H1 (cell line): ENCODE results near the gene STAC. TPM values are rescaled to one million over a fixed set of nuclear protein-coding genes. Genes with fewer than 3 reads are reported as not detected.

Experiments used
- CTCF ChIA-PET: fragments of 300-600 bp; sonication (Branson Sonifier 250); formaldehyde crosslinking; loops from one replicate; lab custom pipeline; 2021; ENCODE audit not compliant: partially characterized antibody; lab: Charles Lee
- POLR2A ChIA-PET: fragments of 300-600 bp; sonication (Branson Sonifier 250); formaldehyde crosslinking; loops from one replicate; lab custom pipeline; 2021; ENCODE audit warnings: inconsistent platforms; ENCODE audit not compliant: partially characterized antibody; lab: Charles Lee
- DNase-seq, 2 experiments: peaks; one replicate each; pipeline versions ENCODE4 v3.0.0 to v3.0.0-alpha.2; 2010 to 2022; ENCODE audit warnings: low spot score in 2 of 2, low read depth in 1 of 2, mixed read lengths in 1 of 2
- FAIRE-seq: peaks from 2 replicates; lab custom pipeline; 2011; peaks lifted over from hg19 to GRCh38; lab: Jason Lieb, UNC
- H2AFZ ChIP-seq: 2 replicates; pipeline ENCODE4 v1.8.1; 2012; ENCODE audit warnings: low read length, inconsistent platforms
- H2AK5ac ChIP-seq: 2 replicates; pipeline ENCODE4 v1.6.1; 2013; ENCODE audit warnings: low read depth, low read length
- H2BK120ac ChIP-seq: replicated peaks from 2 replicates; pipeline ENCODE3; 2013; ENCODE audit warnings: low read depth, low read length, inconsistent platforms
- H2BK12ac ChIP-seq: 2 replicates; pipeline ENCODE4 v1.6.1; 2013; ENCODE audit warnings: low read depth, low read length
- H2BK15ac ChIP-seq: 2 replicates; pipeline ENCODE4 v1.6.1; 2013; ENCODE audit warnings: low read length
- H2BK20ac ChIP-seq: 2 replicates; pipeline ENCODE4 v1.6.1; 2013; ENCODE audit warnings: low read length
- H2BK5ac ChIP-seq: 2 replicates; pipeline ENCODE4 v1.6.1; 2013; ENCODE audit warnings: low read depth, low read length
- H3K14ac ChIP-seq: 2 replicates; pipeline ENCODE4 v1.6.1; 2013; ENCODE audit warnings: inconsistent platforms; ENCODE audit not compliant: insufficient read length
- H3K18ac ChIP-seq: 2 replicates; pipeline ENCODE4 v1.6.1; 2013; ENCODE audit warnings: low read length; ENCODE audit errors: extremely low read depth
- H3K23ac ChIP-seq: 2 replicates; pipeline ENCODE4 v1.6.1; 2013; ENCODE audit warnings: inconsistent platforms; ENCODE audit not compliant: insufficient read length
- H3K23me2 ChIP-seq: 2 replicates; pipeline ENCODE4 v1.6.1; 2013; ENCODE audit warnings: low read depth, low read length
- H3K27ac ChIP-seq: 2 replicates; pipeline ENCODE4 v1.6.1; 2011; ENCODE audit warnings: low read depth, low read length, inconsistent platforms
- H3K27me3 ChIP-seq, 4 experiments: replicated peaks in 1 of 4; 1 replicate in 1 of 4; 2 replicates in 3 of 4; pipeline versions ENCODE4 v1.6.1 to v1.8.1; 2011 to 2013; ENCODE audit warnings: low read length in 3 of 4, mild to moderate bottlenecking in 3 of 4, inconsistent platforms in 2 of 4, mixed read lengths in 2 of 4, moderate library complexity in 1 of 4; ENCODE audit not compliant: control insufficient read depth in 3 of 4, insufficient read depth in 3 of 4; ENCODE audit errors: extremely low read depth in 1 of 4
- H3K36me3 ChIP-seq, 4 experiments: 2 replicates each; pipeline versions ENCODE4 v1.6.1 to v1.8.1; 2011 to 2013; ENCODE audit warnings: mild to moderate bottlenecking in 4 of 4, low read length in 3 of 4, moderate library complexity in 2 of 4, control low read depth in 1 of 4, inconsistent platforms in 1 of 4; ENCODE audit not compliant: insufficient read depth in 4 of 4, control insufficient read depth in 2 of 4
- H3K4ac ChIP-seq: replicated peaks from 2 replicates; pipeline ENCODE3; 2013; ENCODE audit warnings: low read length, low read depth, mixed read lengths, inconsistent platforms; ENCODE audit not compliant: insufficient read length
- H3K4me1 ChIP-seq, 4 experiments: replicated peaks in 1 of 4; 1 replicate in 1 of 4; 2 replicates in 3 of 4; pipeline versions ENCODE4 v1.6.1 to v1.8.1; 2011 to 2013; ENCODE audit warnings: low read length in 3 of 4, inconsistent platforms in 2 of 4, mixed read lengths in 1 of 4; ENCODE audit not compliant: insufficient read depth in 4 of 4, control insufficient read depth in 3 of 4
- H3K4me2 ChIP-seq, 2 experiments: 2 replicates each; pipeline versions ENCODE4 v1.6.1 to v1.8.1; 2011 to 2013; ENCODE audit warnings: low read depth in 2 of 2, low read length in 2 of 2, control low read depth in 1 of 2, inconsistent platforms in 1 of 2, mild to moderate bottlenecking in 1 of 2; ENCODE audit not compliant: insufficient read depth in 1 of 2
- H3K4me3 ChIP-seq, 4 experiments: fragments of 200-600, 300-600 bp in 1 of 4; sonication (generic), shearing (Covaris generic), sonication (Bioruptor Twin) in 1 of 4; 2 replicates each; pipeline versions ENCODE4 v1.5.1 to v1.8.1; 2011 to 2016; ENCODE audit warnings: low read length in 4 of 4, low read depth in 3 of 4, control low read depth in 2 of 4, inconsistent platforms in 2 of 4, mild to moderate bottlenecking in 2 of 4, mixed read lengths in 1 of 4, moderate library complexity in 1 of 4; ENCODE audit not compliant: insufficient read depth in 2 of 4; ENCODE audit errors: extremely low read depth in 1 of 4
- H3K56ac ChIP-seq: replicated peaks from 2 replicates; pipeline ENCODE3; 2013; ENCODE audit warnings: low read depth, mild to moderate bottlenecking, mixed read lengths, low read length, inconsistent platforms; ENCODE audit not compliant: insufficient read length
- H3K79me1 ChIP-seq: 2 replicates; pipeline ENCODE4 v1.6.1; 2013; ENCODE audit warnings: low read depth, low read length, control low read depth
- H3K79me2 ChIP-seq, 2 experiments: 2 replicates each; pipeline versions ENCODE4 v1.6.1 to v1.8.1; 2012 to 2013; ENCODE audit warnings: low read length in 2 of 2, mild to moderate bottlenecking in 2 of 2, inconsistent platforms in 1 of 2; ENCODE audit not compliant: insufficient read depth in 2 of 2, control insufficient read depth in 1 of 2
- H3K9ac ChIP-seq, 4 experiments: replicated peaks in 1 of 4; 1 replicate in 1 of 4; 2 replicates in 3 of 4; pipeline versions ENCODE4 v1.6.1 to v1.8.1; 2011 to 2013; ENCODE audit warnings: low read depth in 3 of 4, low read length in 3 of 4, control low read depth in 2 of 4, mild to moderate bottlenecking in 2 of 4, moderate library complexity in 2 of 4, inconsistent platforms in 1 of 4; ENCODE audit errors: extremely low read depth in 1 of 4
- H3K9me3 ChIP-seq, 2 experiments: 2 replicates each; pipeline versions ENCODE4 v1.6.1 to v1.8.1; 2012 to 2013; ENCODE audit warnings: mild to moderate bottlenecking in 2 of 2, moderate library complexity in 2 of 2, control low read depth in 1 of 2, inconsistent platforms in 1 of 2, low read depth in 1 of 2, low read length in 1 of 2, mixed read lengths in 1 of 2; ENCODE audit not compliant: insufficient read depth in 2 of 2
- H4K20me1 ChIP-seq, 2 experiments: replicated peaks in 1 of 2; 2 replicates each; pipeline versions ENCODE3 to v1.8.1; 2011 to 2013; ENCODE audit warnings: inconsistent platforms in 2 of 2, low read length in 2 of 2, mild to moderate bottlenecking in 1 of 2; ENCODE audit not compliant: insufficient read depth in 2 of 2, control insufficient read depth in 1 of 2
- H4K5ac ChIP-seq: 2 replicates; pipeline ENCODE4 v1.6.1; 2013; ENCODE audit warnings: low read length, low read depth, mixed read lengths, inconsistent platforms; ENCODE audit not compliant: insufficient read length
- H4K8ac ChIP-seq: 2 replicates; pipeline ENCODE4 v1.8.0; 2013; ENCODE audit warnings: mild to moderate bottlenecking, moderate library complexity, low read length, inconsistent platforms; ENCODE audit not compliant: insufficient read depth; ENCODE audit errors: extremely low read depth
- H4K91ac ChIP-seq: replicated peaks from 2 replicates; pipeline ENCODE3; 2013; ENCODE audit warnings: low read length, mixed read lengths, inconsistent platforms; ENCODE audit not compliant: insufficient read length
- ASH2L ChIP-seq: fragments of 200-600, 300-600 bp; sonication (generic); IDR thresholded peaks from one replicate; pipeline ENCODE4 v1.7.1; 2017; ENCODE audit warnings: low read length
- BCL11A ChIP-seq, 2 experiments: IDR thresholded peaks; one replicate each; pipeline ENCODE4 v1.6.1; 2011; ENCODE audit warnings: low read depth in 2 of 2, low read length in 2 of 2, mild to moderate bottlenecking in 2 of 2
- BRCA1 ChIP-seq: IDR thresholded peaks from 2 replicates; pipeline ENCODE4 v1.6.1; 2012; ENCODE audit warnings: low read depth, low read length, improper control_type of control experiment
- CTBP2 ChIP-seq: IDR thresholded peaks from 2 replicates; pipeline ENCODE4 v1.7.0; 2011; ENCODE audit warnings: borderline replicate concordance, mild to moderate bottlenecking, moderate library complexity, mixed read lengths, low read length; ENCODE audit not compliant: insufficient read depth, insufficient read length
- CTCF ChIP-seq, 3 experiments: IDR thresholded peaks; 1 replicate in 2 of 3; 2 replicates in 1 of 3; pipeline versions ENCODE4 v1.5.1 to v1.6.1; 2011; ENCODE audit warnings: low read length in 3 of 3, mild to moderate bottlenecking in 3 of 3, inconsistent platforms in 2 of 3, low read depth in 1 of 3, moderate library complexity in 1 of 3; ENCODE audit not compliant: insufficient read depth in 1 of 3; ENCODE audit errors: control extremely low read depth in 1 of 3
- HDAC2 ChIP-seq, 2 experiments: fragments of 300-600 bp in 1 of 2; sonication (generic) in 1 of 2; IDR thresholded peaks; 2 replicates each; pipeline ENCODE4 v1.6.1; 2011 to 2012; ENCODE audit warnings: low read depth in 2 of 2, low read length in 2 of 2, mild to moderate bottlenecking in 2 of 2, moderate library complexity in 2 of 2, borderline replicate concordance in 1 of 2, inconsistent platforms in 1 of 2
- MAFK ChIP-seq: IDR thresholded peaks from 2 replicates; pipeline ENCODE4 v1.6.1; 2012; ENCODE audit warnings: low read depth, mild to moderate bottlenecking, improper control_type of control experiment, low read length
- POLR2A ChIP-seq, 2 experiments: IDR thresholded peaks; 1 replicate in 1 of 2; 2 replicates in 1 of 2; pipeline ENCODE4 v1.6.1; 2011; ENCODE audit warnings: low read depth in 2 of 2, low read length in 2 of 2, mild to moderate bottlenecking in 2 of 2; ENCODE audit errors: control extremely low read depth in 1 of 2
- POU5F1 ChIP-seq: IDR thresholded peaks from 2 replicates; pipeline ENCODE4 v1.6.1; 2011; ENCODE audit warnings: low read depth, mild to moderate bottlenecking, low read length, moderate library complexity
- RFX5 ChIP-seq: IDR thresholded peaks from 2 replicates; pipeline ENCODE4 v1.6.1; 2011; ENCODE audit warnings: low read depth, low read length, improper control_type of control experiment, borderline replicate concordance
- RXRA ChIP-seq: IDR thresholded peaks from 2 replicates; pipeline ENCODE4 v1.6.1; 2011; ENCODE audit warnings: low read depth, mild to moderate bottlenecking, low read length, moderate library complexity; ENCODE audit not compliant: insufficient read depth
- SP4 ChIP-seq: IDR thresholded peaks from 2 replicates; pipeline ENCODE4 v1.6.1; 2012; ENCODE audit warnings: low read length, inconsistent platforms
- TBP ChIP-seq: IDR thresholded peaks from 2 replicates; pipeline ENCODE4 v1.6.1; 2011; ENCODE audit warnings: low read depth, low read length, improper control_type of control experiment
- TEAD4 ChIP-seq: IDR thresholded peaks from 2 replicates; pipeline ENCODE4 v1.6.1; 2012; ENCODE audit warnings: low read depth, low read length, inconsistent platforms, mixed read lengths
- polyA plus RNA-seq, 7 experiments: library from polyadenylated mRNA; depleted of rRNA in 3 of 7; stranded (reverse) in 5 of 7; unstranded in 2 of 7; fragments of >200 nt in 5 of 7; fragments of 200-250 nt in 2 of 7; gene quantifications; 1 replicate in 5 of 7; 2 replicates in 1 of 7; 4 replicates in 1 of 7; pipeline versions ENCODE4 v1.2.1 to v1.2.3, GENCODE V29; 2011 to 2013; ENCODE audit warnings: missing spikeins in 2 of 7, mixed read lengths in 2 of 7
- total RNA-seq: library from RNA; stranded (reverse); fragmentation: NEBNext Ultra II Directional; extraction: Animal tissue kit (Norgen Biotek cat#: 25700); gene quantifications from 2 replicates; pipeline ENCODE4 v1.2.1, GENCODE V29; 2021

The STAC gene
- total and polyA plus RNA-seq, 2 of the 8 experiments (the other 6 are each of a cell fraction or from before 2014, with no cell fraction given): 8.0 to 18.1 TPM

DNA sequence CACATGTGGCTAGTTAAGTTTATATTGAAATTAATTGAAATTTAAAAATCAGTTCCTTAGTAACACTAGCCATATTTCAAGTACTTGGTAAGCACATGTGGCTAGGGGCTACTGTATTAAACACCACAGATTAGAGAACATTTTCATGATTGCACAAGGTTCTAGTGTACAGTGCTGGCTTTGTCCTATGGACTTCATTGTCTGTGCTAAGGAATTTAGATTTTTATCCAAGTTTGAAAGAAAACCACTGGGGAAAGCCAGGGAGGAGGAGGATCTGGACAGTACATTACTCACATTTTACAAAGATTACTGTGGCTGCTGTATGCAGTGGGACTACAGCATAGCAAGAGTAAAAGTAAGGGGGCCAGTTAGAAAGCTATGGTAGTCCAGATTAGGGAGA lies 13.9 kb downstream of the STAC start:
- POLR2A ChIA-PET: interaction anchor here (1.1 kb wide), 1 partner anchor 13 kb away, joined by 3 read pairs; no protein-coding TSS in a partner anchor
- no peak overlapping the region for H4K8ac ChIP-seq
- no peak overlapping the region for H3K4me3 ChIP-seq
- CTCF ChIA-PET: interaction anchor here (1.2 kb wide), 1 partner anchor 11 kb away, joined by 4 read pairs; no protein-coding TSS in a partner anchor
- H2BK20ac ChIP-seq: no peak overlapping the region
- no peak overlapping the region for H4K5ac ChIP-seq
- H4K20me1 ChIP-seq: no peaks in the 10 kb centered on the region
- no peak overlapping the region for H2BK5ac ChIP-seq
- DNase-seq (no peak), FAIRE-seq (no peak)
- H3K36me3 ChIP-seq: no peaks in the 10 kb centered on the region
- no peak overlapping the region for H3K56ac ChIP-seq
- no peak overlapping the region for H3K4ac ChIP-seq
- no peaks in the 10 kb centered on the region for H3K23me2 ChIP-seq
- no peak overlapping the region for H3K4me2 ChIP-seq
- no peak overlapping the region for H2BK120ac ChIP-seq
- H3K27me3 ChIP-seq: no peaks in the 10 kb centered on the region
- H3K14ac ChIP-seq: no peak overlapping the region
- no peak overlapping the region for H2BK15ac ChIP-seq
- no peak overlapping the region for H2AFZ ChIP-seq
- no peaks in the 10 kb centered on the region for H3K9me3 ChIP-seq
- no peaks in the 10 kb centered on the region for H3K4me1 ChIP-seq
- H4K91ac ChIP-seq: no peak overlapping the region
- no peak overlapping the region for H2BK12ac ChIP-seq
- H2AK5ac ChIP-seq: no peak overlapping the region
- H3K27ac ChIP-seq: no peak overlapping the region
- H3K9ac ChIP-seq: no peak overlapping the region
- no peaks in the 10 kb centered on the region for H3K79me2 ChIP-seq
- no peak overlapping the region for H3K18ac ChIP-seq
- H3K79me1 ChIP-seq: no peaks in the 10 kb centered on the region
- H3K23ac ChIP-seq: no peak overlapping the region
- TF ChIP-seq HDAC2 (IDR thresholded peaks at IDR 0.05; ENCODE audit: borderline replicate concordance in 1 of 2, low read depth in 2 of 2, low read length in 2 of 2) (no peak), CTCF (IDR thresholded peaks at IDR 0.05; ENCODE audit: control extremely low read depth in 1 of 3, insufficient read depth in 1 of 3, low read depth in 1 of 3, low read length in 3 of 3) (no peak), POLR2A (IDR thresholded peaks at IDR 0.05; ENCODE audit: control extremely low read depth in 1 of 2, low read depth in 2 of 2, low read length in 2 of 2) (no peak), ASH2L (no peak), TEAD4 (no peak), MAFK (no peak), CTBP2 (no peak), POU5F1 (no peak), BRCA1 (no peak), TBP (no peak), BCL11A (IDR thresholded peaks at IDR 0.05; ENCODE audit: low read depth in 2 of 2, low read length in 2 of 2) (no peak), SP4 (no peak), RFX5 (no peak), RXRA (no peak)
